ENCODE measurements around the gene PRKACG.
"Not testable (repeated sequence)": the region's sequence is repeated elsewhere in the genome, so short reads cannot be mapped to it uniquely, and the experiment has no call there.

Gene PRKACG

GRCh38 chr9:69014013-69014412, at the start of gene PRKACG:
PRKACG (minus strand) TSS chr9:69014113; CDS start chr9:69014092, 21 bp downstream.
- DNase-seq: no peak

GRCh38 chr9:69062195-69062594, 48.3 kb upstream of the PRKACG start:
- DNase-seq: no peak

GRCh38 chr9:69060766-69061165, 46.9 kb upstream of the PRKACG start:
- no peak for DNase-seq

GRCh38 chr9:69058101-69058500, 44.2 kb upstream of the PRKACG start:
- no peak for DNase-seq

- DNase-seq: no peak
Measured at GRCh38 chr9:69056191-69056815, 42.4 kb upstream of the PRKACG start.

- DNase-seq: no peak
Measured at GRCh38 chr9:69054989-69055388, 41.1 kb upstream of the PRKACG start.

GRCh38 chr9:69050936-69051335, 37.0 kb upstream of the PRKACG start:
- not testable (repeated sequence) for DNase-seq

- no peak for DNase-seq
Measured at GRCh38 chr9:69049094-69049493, 35.2 kb upstream of the PRKACG start.

- no peak for DNase-seq
Measured at GRCh38 chr9:69047371-69047770, 33.5 kb upstream of the PRKACG start.

- DNase-seq: no peak
Measured at GRCh38 chr9:69046723-69047122, 32.8 kb upstream of the PRKACG start.

GRCh38 chr9:69045821-69046220, 31.9 kb upstream of the PRKACG start:
- no peak for DNase-seq

- no peak for DNase-seq
Measured at GRCh38 chr9:69044240-69045219, 30.6 kb upstream of the PRKACG start.

GRCh38 chr9:69040646-69041045, 26.7 kb upstream of the PRKACG start:
- DNase-seq: no peak

GRCh38 chr9:69036799-69037198, 22.9 kb upstream of the PRKACG start:
- DNase-seq: no peak

- peak; percentile 66 for DNase-seq
Measured at GRCh38 chr9:69036309-69036708, 22.4 kb upstream of the PRKACG start.

GRCh38 chr9:69035438-69036308, 21.8 kb upstream of the PRKACG start, which contains the start of gene FXN:
FXN (plus strand) TSS chr9:69035752; CDS start chr9:69035783, 31 bp downstream.
- DNase-seq: peak; percentile 95

GRCh38 chr9:69034071-69034470, 20.2 kb upstream of the PRKACG start:
- DNase-seq: no peak

- no peak for DNase-seq
Measured at GRCh38 chr9:69030851-69031645, 17.1 kb upstream of the PRKACG start.

- DNase-seq: no peak
Measured at GRCh38 chr9:69029535-69029934, 15.6 kb upstream of the PRKACG start.

- no peak for DNase-seq
Measured at GRCh38 chr9:69028754-69029153, 14.8 kb upstream of the PRKACG start.

GRCh38 chr9:69027355-69028097, 13.6 kb upstream of the PRKACG start:
- DNase-seq: no peak
